Smooth muscle cell (in vitro differentiated cells): ENCODE results near the gene HIVEP1. TPM values are rescaled to one million over a fixed set of nuclear protein-coding genes. Genes with fewer than 3 reads are reported as not detected.

Experiments used
- DNase-seq: peaks from one replicate; lab custom pipeline; 2025; ENCODE audit not compliant: unreplicated experiment; lab: John Stamatoyannopoulos, UW
- H2AFZ ChIP-seq: fragments of 200-600 bp; sonication (generic); 2 replicates; pipeline ENCODE4 v1.6.0; 2016; ENCODE audit warnings: antibody characterized with exemption, low read depth, mild to moderate bottlenecking
- H3F3A ChIP-seq: fragments of 200-600 bp; sonication (generic); 2 replicates; pipeline ENCODE4 v1.6.0; 2017; ENCODE audit warnings: antibody characterized with exemption, low read depth
- H3K27ac ChIP-seq: fragments of 200-600 bp; sonication (generic); 2 replicates; pipeline ENCODE4 v1.5.1; 2016; ENCODE audit warnings: low read depth, mild to moderate bottlenecking
- H3K27me3 ChIP-seq: fragments of 200-600 bp; sonication (generic); 2 replicates; pipeline ENCODE4 v1.6.1; 2016; ENCODE audit warnings: low read depth, mild to moderate bottlenecking
- H3K36me3 ChIP-seq: fragments of 200-600 bp; sonication (generic); 2 replicates; pipeline ENCODE4 v1.5.1; 2016; ENCODE audit warnings: low read depth
- H3K4me1 ChIP-seq: fragments of 200-600 bp; sonication (generic); 2 replicates; pipeline ENCODE4 v1.5.1; 2016; ENCODE audit warnings: low read depth
- H3K4me2 ChIP-seq: fragments of 200-600 bp; sonication (generic); 2 replicates; pipeline ENCODE4 v1.6.0; 2016; ENCODE audit warnings: mild to moderate bottlenecking
- H3K4me3 ChIP-seq: fragments of 200-600 bp; sonication (generic); 2 replicates; pipeline ENCODE4 v1.5.1; 2016; ENCODE audit warnings: mild to moderate bottlenecking
- H3K79me2 ChIP-seq: fragments of 200-600 bp; sonication (generic); 2 replicates; pipeline ENCODE4 v1.6.0; 2016; ENCODE audit warnings: low read depth, mild to moderate bottlenecking
- H3K9ac ChIP-seq: fragments of 200-600 bp; sonication (generic); 2 replicates; pipeline ENCODE4 v1.6.0; 2016; ENCODE audit warnings: low read depth
- H3K9me3 ChIP-seq: fragments of 200-600 bp; sonication (generic); replicated peaks from 2 replicates; pipeline ENCODE4 v1.5.1; 2016; ENCODE audit warnings: low read depth
- H4K20me1 ChIP-seq: fragments of 200-600 bp; sonication (generic); 2 replicates; pipeline ENCODE4 v1.6.0; 2016; ENCODE audit warnings: low read depth
- CTCF ChIP-seq: fragments of 200-600 bp; sonication (generic); IDR thresholded peaks from 2 replicates; pipeline ENCODE4 v1.5.1; 2017; ENCODE audit warnings: borderline replicate concordance, mild to moderate bottlenecking, antibody characterized with exemption; ENCODE audit not compliant: insufficient read depth, poor library complexity, severe bottlenecking
- WGBS: methylation state at CpG from one replicate; pipeline ENCODE4 v1.1.7; 2016; ENCODE audit warnings: low lambda C conversion rate; 5-methylcytosine and 5-hydroxymethylcytosine counted together
- polyA plus RNA-seq: library from polyadenylated mRNA; unstranded; fragments of >200 nt; fragmentation: Nextera tagmentation; extraction: Ambion mirVana; gene quantifications from 2 replicates; pipeline ENCODE4 v1.2.1, GENCODE V29; 2016
- total RNA-seq: library from RNA; depleted of rRNA; stranded (reverse); fragments of >200 nt; gene quantifications from 2 replicates; pipeline ENCODE4 v1.2.3, GENCODE V29; 2014

HIVEP1 gene
- total and polyA plus RNA-seq, 2 experiments from 2014 or later, result 6.8 to 58.8 TPM

GRCh38 chr6:12001706-12002435 lies 10.2 kb upstream of the HIVEP1 start:
- no peaks in the 10 kb centered on the region for H3K4me1 ChIP-seq
- H2AFZ ChIP-seq, result no peak overlapping the region
- no peak overlapping the region for H3K4me3 ChIP-seq
- H3K79me2 ChIP-seq, result no peaks in the 10 kb centered on the region
- no peak overlapping the region for H3K4me2 ChIP-seq
- no peak for TF ChIP-seq CTCF
- H3K9me3 ChIP-seq, result no peaks in the 10 kb centered on the region
- H4K20me1 ChIP-seq, result no peaks in the 10 kb centered on the region
- no peak for DNase-seq
- H3K27me3 ChIP-seq, result no peaks in the 10 kb centered on the region
- H3K9ac ChIP-seq, result no peak overlapping the region
- no peak overlapping the region for H3K27ac ChIP-seq
- WGBS, result 68% methylated on average over 6 of the region's 6 CpGs
- no peaks in the 10 kb centered on the region for H3K36me3 ChIP-seq
- no peaks in the 10 kb centered on the region for H3F3A ChIP-seq

- Histone ChIP-seq H4K20me1 (no peaks in the 10 kb centered on the region), H3K9ac (no peak overlapping the region), H3K9me3 (no peaks in the 10 kb centered on the region), H3K36me3 (no peaks in the 10 kb centered on the region), H3K4me2 (peak overlapping the region; percentile 89), H3F3A (peaks cover 15% of the 10 kb centered on the region), H2AFZ (peak overlapping the region; percentile 98), H3K4me3 (peak overlapping the region; percentile 96), H3K27ac (peak overlapping the region; percentile 100), H3K4me1 (peaks cover 18% of the 10 kb centered on the region), H3K79me2 (peaks cover 5% of the 10 kb centered on the region), H3K27me3 (no peaks in the 10 kb centered on the region)
- DNase-seq, result no peak
- no peak for TF ChIP-seq CTCF
- 88% methylated on average over 9 of the region's 9 CpGs for WGBS
These were observed 4.6 kb upstream of the HIVEP1 start for GRCh38 chr6:12007473-12007872.

- DNase-seq, result no peak
- peak overlapping the region; percentile 89 for H3K4me2 ChIP-seq
- H3K9me3 ChIP-seq, result no peaks in the 10 kb centered on the region
- H3K9ac ChIP-seq, result peak overlapping the region; percentile 98
- H3F3A ChIP-seq, result peaks cover 15% of the 10 kb centered on the region
- no peaks in the 10 kb centered on the region for H4K20me1 ChIP-seq
- TF ChIP-seq CTCF, result no peak
- no peaks in the 10 kb centered on the region for H3K36me3 ChIP-seq
- H3K79me2 ChIP-seq, result peaks cover 5% of the 10 kb centered on the region
- peak overlapping the region; percentile 100 for H3K27ac ChIP-seq
- peak overlapping the region; percentile 98 for H2AFZ ChIP-seq
- WGBS, result 59% methylated on average over 4 of the region's 4 CpGs
- H3K4me1 ChIP-seq, result peaks cover 18% of the 10 kb centered on the region
- H3K4me3 ChIP-seq, result peak overlapping the region; percentile 96
- no peaks in the 10 kb centered on the region for H3K27me3 ChIP-seq
These were observed 4.2 kb upstream of the HIVEP1 start for GRCh38 chr6:12007887-12008286.
